Ectodermal cell (in vitro differentiated cells): Measurements from ENCODE around the gene SPDYE16.
"Not testable (repeated sequence)": the region's sequence is repeated elsewhere in the genome, so short reads cannot be mapped to it uniquely, and the experiment has no call there.

Experiments used
- H3K27ac ChIP-seq: 2 replicates; pipeline ENCODE4 v1.7.0; 2013; ENCODE audit warnings: mild to moderate bottlenecking, low read depth, low read length; ENCODE audit not compliant: insufficient read depth, poor library complexity, severe bottlenecking
- H3K27me3 ChIP-seq: 2 replicates; pipeline ENCODE4 v1.7.0; 2013; ENCODE audit warnings: mild to moderate bottlenecking, low read length; ENCODE audit not compliant: insufficient read depth, control insufficient read depth, poor library complexity, severe bottlenecking
- H3K36me3 ChIP-seq: one replicate; pipeline ENCODE4 v1.7.0; 2013; ENCODE audit warnings: low read length; ENCODE audit not compliant: control insufficient read depth, insufficient read depth
- H3K4me1 ChIP-seq: one replicate; pipeline ENCODE4 v1.7.0; 2013; ENCODE audit warnings: low read length; ENCODE audit not compliant: control insufficient read depth, insufficient read depth
- H3K4me3 ChIP-seq: 2 replicates; pipeline ENCODE4 v1.7.0; 2013; ENCODE audit warnings: low read depth, low read length, control low read depth; ENCODE audit not compliant: insufficient read depth
- H3K9me3 ChIP-seq: 2 replicates; pipeline ENCODE4 v1.7.0; 2013; ENCODE audit warnings: mild to moderate bottlenecking, low read length, moderate library complexity; ENCODE audit not compliant: control insufficient read depth
- WGBS, 2 experiments: methylation state at CpG; one replicate each; pipeline ENCODE4 v1.1.7; 2013; ENCODE audit warnings: missing lambda C conversion rate in 2 of 2; 5-methylcytosine and 5-hydroxymethylcytosine counted together

The SPDYE16 gene

DNA sequence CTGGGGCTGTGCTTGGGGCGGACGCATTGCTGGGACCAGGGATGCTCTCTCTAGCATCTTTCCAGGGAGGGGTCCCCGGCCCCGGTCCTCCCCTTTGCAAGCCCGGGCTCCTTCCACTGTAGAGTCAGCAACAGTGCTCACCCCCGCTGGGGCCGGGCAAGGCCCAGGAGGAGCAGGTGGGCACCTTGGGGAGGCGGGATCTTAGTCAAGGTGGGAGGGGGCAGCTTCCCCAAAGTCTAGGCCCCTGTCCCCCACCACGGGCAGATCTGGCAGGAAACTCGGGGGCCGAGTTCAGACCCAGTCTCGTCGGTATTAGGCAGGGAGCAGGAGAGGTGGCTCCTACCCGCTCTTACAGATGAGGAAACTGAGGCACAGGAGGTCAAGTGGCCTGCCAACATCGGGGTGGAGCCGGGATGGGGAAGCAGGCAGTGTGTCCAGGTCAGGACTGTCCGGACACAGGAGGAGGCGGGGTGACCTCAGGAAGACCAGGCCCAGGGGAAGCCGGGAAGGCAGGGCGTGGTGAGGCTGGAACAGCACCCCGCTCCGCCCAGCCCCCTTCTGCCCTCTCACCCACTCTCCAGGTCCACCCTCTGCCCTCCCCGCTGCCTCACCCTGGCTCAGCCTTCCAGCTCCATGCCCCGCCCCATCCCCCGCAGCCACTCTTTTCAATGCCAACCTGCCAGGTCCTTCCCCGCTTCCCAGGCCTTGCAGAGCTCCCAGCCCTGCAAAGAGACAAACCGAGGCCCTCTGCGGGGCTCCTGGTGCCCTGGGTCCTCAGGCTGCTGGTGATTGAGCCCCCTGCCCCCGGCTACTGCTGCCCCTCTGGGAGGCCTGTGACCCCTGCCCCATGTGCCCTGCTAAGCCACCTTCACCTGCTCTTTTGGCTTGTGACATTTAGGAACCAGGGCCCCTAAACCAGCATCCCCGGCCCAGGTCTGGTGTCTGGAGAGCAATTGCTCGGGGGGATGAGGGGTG lies 30.9 kb downstream of the SPDYE16 start:
- H3K9me3 ChIP-seq, H3K4me1 ChIP-seq, H3K4me3 ChIP-seq, H3K27me3 ChIP-seq, H3K27ac ChIP-seq, H3K36me3 ChIP-seq: not testable (repeated sequence)
- 96 to 100% methylated on average over 2 to 3 of the region's 31 CpGs for WGBS, 2 experiments

DNA sequence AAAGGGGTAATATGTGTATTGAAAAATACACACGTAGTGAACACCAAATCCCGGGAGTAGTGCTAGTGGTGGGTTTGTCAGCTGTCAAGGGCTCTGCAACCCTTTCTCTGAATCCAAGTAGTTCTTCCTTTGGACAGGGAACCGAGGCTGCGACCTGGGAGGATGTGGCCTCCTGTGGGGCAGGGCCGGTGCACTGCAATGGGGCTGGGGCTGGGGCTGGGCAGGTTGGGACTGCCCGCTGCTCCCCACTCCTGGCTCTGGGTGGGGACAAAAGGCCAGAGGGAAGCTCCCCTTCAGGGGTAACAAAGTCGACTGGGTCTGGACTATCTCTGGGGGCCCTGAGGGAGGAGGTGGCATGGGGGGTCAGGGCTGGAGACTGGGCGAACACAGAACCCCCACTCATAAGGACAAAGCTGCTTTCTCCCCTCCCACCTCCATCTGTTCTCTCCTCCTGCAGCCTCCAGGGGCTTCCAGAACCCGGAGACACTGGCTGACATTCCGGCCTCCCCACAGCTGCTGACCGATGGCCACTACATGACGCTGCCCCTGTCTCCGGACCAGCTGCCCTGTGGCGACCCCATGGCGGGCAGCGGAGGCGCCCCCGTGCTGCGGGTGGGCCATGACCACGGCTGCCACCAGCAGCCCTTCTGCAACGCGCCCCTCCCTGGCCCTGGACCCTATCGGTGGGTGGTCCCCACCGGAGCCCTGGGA lies 31.7 kb downstream of the SPDYE16 start:
- not testable (repeated sequence) for H3K27me3 ChIP-seq, H3K4me3 ChIP-seq, H3K27ac ChIP-seq, H3K9me3 ChIP-seq, H3K36me3 ChIP-seq, H3K4me1 ChIP-seq
- 79 to 86% methylated on average over 11 to 13 of the region's 24 CpGs for whole genome bisulfite sequencing, 2 experiments

DNA sequence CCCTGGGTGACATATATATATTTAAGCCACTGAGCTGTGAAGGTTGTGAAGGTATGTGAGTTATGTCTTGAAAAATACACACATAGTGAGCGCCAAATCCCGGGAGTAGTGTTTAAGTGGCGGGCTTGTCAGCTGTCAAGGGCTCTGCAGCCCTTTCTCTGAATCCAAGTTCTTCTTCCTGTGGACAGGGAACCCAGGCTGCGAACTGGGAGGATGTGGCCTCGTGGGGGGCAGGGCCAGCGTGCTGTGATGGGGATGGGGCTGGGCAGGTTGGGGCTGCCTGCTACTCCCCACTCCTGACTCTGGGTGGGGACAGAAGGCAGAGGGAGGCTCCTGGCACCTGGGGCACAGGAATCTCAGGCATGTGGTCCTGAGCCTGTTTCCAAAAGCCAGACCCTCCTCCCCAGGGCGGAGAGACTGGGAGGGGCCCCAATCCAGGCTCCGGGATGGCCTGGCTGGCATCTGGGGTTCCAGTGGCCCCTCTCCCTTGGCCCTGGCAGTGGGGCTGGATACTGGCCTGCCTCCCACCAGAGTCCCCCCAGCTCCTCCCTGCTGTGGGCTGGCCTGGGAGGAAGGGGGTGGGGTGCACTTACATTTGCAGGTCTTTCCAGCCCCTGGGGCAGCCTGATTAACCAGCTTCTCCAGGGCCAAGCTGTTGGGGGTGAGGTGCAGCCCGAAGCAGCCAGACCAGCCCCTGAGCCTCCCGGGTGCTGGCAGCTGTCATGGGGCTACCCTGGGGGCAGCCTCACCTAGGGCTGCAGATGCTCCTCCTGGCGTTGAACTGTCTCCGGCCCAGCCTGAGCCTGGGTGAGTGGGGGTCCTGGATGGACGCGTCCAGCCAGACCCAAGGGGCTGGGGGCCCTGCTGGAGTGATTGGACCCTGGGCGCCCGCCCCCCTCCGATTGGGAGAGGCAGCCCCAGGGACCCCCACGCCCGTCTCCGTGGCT lies 32.9 kb downstream of the SPDYE16 start, which contains the start of gene UPK3B:
UPK3B (plus strand) TSS at position 622 of the 947 bp plus-strand sequence; CDS start at position 723, 101 bp downstream.
- Histone ChIP-seq H3K4me1 (peaks cover 4% of the 10 kb centered on the region), H3K27ac (no peak within 1 kb of the TSS), H3K4me3 (no peak within 1 kb of the TSS), H3K36me3 (no peaks in the 10 kb centered on the region), H3K27me3 (no peaks in the 10 kb centered on the region), H3K9me3 (no peaks in the 10 kb centered on the region)
- WGBS, 2 experiments = 55 to 59% methylated on average over 17 of the region's 20 CpGs

DNA sequence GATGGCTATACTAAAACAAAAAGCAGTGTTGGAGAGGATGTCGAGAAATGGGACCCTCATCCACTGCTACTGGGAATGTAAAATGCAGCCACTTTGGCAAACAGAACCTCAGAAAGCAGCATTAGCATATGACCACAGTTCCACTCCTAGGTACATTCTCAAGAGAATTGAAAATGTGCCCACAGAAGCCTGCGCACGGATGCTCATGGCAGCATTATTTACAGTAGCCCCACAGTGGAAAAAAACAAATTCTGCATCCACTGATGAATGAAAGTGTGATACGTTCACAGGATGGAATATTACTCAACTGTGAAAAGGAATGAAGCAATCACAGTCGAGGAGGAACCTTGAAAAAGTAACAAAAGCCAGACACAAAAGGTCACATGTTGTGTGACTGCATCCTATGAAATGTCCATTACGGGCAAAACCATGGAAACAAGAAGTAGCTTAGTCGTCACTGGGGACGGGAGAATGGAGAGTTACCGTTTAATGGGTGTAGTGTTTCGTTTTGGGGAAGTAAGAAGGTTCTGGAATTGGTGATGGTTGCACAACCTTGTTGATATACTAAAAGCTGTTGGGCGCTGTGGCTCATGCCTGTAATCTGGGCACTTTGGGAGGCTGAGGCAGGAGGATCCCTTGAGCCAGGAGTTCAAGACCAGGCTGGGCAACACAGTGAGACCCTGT lies 35.2 kb downstream of the SPDYE16 start:
- no peaks in the 10 kb centered on the region for H3K9me3 ChIP-seq
- WGBS, 2 experiments = 85 to 87% methylated on average over 11 of the region's 11 CpGs
- no peaks in the 10 kb centered on the region for H3K27me3 ChIP-seq
- no peak overlapping the region for H3K27ac ChIP-seq
- no peaks in the 10 kb centered on the region for H3K36me3 ChIP-seq
- peaks cover 4% of the 10 kb centered on the region for H3K4me1 ChIP-seq
- no peak overlapping the region for H3K4me3 ChIP-seq

DNA sequence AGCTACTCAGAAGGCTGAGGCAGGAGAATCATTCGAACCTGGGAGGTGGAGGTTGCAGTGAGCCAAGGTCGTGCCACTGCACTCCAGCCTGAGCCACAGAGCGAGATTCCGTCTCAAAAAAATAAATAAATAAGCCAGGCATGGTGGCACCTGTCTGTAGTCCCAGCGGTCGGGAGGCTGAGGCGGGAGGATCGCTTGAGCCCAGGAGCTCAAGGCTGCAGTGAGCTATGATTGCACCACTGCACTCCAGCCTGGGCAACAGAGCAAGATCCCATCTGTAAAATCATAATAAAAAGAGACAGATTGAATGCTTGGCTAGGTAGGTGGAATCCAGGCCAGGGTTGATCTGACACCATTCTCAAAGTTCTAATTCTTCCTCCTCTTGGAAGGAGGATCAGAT lies 36.5 kb downstream of the SPDYE16 start:
- H3K4me3 ChIP-seq, H3K4me1 ChIP-seq, H3K27me3 ChIP-seq, H3K36me3 ChIP-seq, H3K27ac ChIP-seq, H3K9me3 ChIP-seq: not testable (repeated sequence)
- WGBS, 2 experiments = 91 to 97% methylated on average over 8 of the region's 8 CpGs

DNA sequence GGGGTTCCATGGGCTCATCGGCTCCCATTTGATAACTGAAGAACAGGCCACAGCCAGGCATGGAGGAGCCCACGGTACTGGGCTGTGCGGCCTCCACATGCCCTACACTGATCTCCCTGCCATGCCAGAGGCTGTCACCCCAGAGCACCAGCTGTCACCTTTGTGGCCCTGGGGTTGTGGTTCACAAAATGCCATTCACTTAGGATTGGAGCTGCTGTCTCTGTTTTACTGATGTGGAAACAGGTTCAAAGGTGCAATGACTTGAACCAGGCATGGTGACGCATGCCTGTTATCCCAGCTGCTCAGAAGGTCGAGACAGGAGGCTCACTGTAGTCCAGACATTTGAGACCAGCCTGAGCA lies 37.0 kb downstream of the SPDYE16 start:
- no peak overlapping the region for H3K27ac ChIP-seq
- 76% methylated on average over 5 of the region's 5 CpGs for WGBS, 2 experiments
- H3K4me3 ChIP-seq = no peak overlapping the region
- peaks cover 4% of the 10 kb centered on the region for H3K4me1 ChIP-seq
- no peaks in the 10 kb centered on the region for H3K9me3 ChIP-seq
- H3K27me3 ChIP-seq = no peaks in the 10 kb centered on the region
- no peaks in the 10 kb centered on the region for H3K36me3 ChIP-seq

DNA sequence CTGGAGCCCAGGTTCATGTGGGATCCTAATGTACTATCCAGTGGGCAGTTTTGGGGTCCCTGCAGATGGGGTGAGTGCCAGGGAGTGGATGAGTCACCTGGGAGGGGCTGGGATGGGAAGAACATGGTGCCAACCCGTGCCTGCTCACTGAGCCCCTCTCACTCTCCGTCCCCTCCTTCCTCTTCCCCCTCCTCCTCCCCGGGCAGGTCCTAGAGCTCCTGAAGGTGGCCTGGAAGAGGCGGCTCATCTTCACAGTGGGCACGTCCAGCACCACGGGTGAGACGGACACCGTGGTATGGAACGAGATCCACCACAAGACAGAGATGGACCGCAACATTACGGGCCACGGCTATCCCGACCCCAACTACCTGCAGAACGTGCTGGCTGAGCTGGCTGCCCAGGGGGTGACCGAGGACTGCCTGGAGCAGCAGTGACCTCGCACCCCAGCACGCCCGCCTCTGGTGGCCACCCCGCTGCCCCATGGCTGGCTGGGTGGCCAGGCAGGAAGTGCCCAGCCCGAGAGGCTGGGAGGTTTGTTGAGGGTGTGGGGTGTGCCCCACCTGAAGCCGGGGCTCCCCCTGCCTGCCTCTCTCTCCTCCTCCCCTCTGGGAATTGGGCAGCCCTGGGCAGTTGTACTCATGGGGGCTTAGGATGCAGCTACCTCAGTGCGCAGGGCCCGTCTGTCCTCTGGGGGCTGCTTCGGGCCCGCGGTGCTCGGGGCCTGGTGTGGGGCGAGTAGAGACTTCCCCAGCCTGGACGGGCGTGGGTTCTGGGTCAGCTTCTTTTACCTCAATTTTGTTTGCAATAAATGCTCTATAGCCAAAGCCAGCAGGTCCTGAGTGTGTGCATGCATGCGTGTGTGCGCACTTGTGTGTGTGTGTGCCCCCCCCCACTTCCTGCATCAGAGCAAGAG lies 37.7 kb downstream of the SPDYE16 start:
- no peak overlapping the region for H3K4me3 ChIP-seq
- peaks cover 2% of the 10 kb centered on the region for H3K4me1 ChIP-seq
- H3K9me3 ChIP-seq = no peaks in the 10 kb centered on the region
- no peaks in the 10 kb centered on the region for H3K36me3 ChIP-seq
- whole genome bisulfite sequencing, 2 experiments = 94 to 96% methylated on average over 32 of the region's 32 CpGs
- no peaks in the 10 kb centered on the region for H3K27me3 ChIP-seq
- H3K27ac ChIP-seq = no peak overlapping the region

DNA sequence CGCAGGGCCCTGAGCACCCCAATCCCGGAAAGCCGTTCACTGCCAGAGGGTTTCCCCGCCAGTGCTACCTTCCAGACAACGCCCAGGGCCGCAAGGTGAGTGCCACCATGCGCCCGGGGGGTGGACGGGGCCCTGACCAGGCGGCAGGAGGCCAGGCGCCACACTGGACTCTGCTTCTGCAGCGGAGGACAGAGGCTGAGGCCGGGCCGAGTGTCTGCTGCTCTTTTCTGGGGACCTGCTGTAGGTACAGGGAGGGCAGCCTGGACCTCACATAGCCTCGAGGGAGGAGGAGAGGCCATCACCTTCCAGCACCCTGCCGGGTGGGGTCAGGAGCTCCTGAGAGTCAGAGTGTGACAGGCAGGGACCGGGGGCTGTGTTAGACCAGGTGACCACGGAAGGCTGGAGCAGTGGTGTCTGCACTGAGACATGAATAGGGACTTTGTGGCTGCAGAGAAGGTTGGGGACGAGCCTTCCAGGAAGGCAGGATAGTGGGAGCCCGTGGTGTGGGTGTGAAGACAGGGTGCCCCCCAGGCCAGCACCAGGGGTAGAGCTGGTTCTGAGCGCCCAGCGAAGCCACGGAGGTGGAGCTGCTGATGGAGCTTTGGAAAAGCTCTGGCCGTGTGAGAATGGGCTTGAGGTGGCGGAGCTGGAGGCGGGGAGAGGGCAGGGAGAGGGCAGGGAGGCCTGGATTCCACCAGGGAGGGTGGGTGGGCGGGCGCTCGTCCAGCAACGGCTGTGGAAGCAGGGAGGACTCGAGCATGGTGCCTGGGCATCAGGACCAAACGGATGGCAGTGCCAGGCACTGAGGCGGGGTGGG lies 38.5 kb downstream of the SPDYE16 start:
- not testable (repeated sequence) for H3K9me3 ChIP-seq, H3K27ac ChIP-seq, H3K36me3 ChIP-seq, H3K4me1 ChIP-seq, H3K27me3 ChIP-seq, H3K4me3 ChIP-seq
- 87 to 88% methylated on average over 19 to 21 of the region's 33 CpGs for WGBS, 2 experiments
